HG02981 (cell line): ENCODE measurements around the gene G3BP2.
"Not testable (repeated sequence)": the region's sequence is repeated elsewhere in the genome, so short reads cannot be mapped to it uniquely, and the experiment has no call there.

Experiments
- ATAC-seq: cut with Tn5 transposase; IDR thresholded peaks from one replicate; pipeline ENCODE4 v1.9.1; 2021; ENCODE audit warnings: mild to moderate bottlenecking, moderate library complexity; ENCODE audit not compliant: unreplicated experiment

Gene G3BP2

DNA sequence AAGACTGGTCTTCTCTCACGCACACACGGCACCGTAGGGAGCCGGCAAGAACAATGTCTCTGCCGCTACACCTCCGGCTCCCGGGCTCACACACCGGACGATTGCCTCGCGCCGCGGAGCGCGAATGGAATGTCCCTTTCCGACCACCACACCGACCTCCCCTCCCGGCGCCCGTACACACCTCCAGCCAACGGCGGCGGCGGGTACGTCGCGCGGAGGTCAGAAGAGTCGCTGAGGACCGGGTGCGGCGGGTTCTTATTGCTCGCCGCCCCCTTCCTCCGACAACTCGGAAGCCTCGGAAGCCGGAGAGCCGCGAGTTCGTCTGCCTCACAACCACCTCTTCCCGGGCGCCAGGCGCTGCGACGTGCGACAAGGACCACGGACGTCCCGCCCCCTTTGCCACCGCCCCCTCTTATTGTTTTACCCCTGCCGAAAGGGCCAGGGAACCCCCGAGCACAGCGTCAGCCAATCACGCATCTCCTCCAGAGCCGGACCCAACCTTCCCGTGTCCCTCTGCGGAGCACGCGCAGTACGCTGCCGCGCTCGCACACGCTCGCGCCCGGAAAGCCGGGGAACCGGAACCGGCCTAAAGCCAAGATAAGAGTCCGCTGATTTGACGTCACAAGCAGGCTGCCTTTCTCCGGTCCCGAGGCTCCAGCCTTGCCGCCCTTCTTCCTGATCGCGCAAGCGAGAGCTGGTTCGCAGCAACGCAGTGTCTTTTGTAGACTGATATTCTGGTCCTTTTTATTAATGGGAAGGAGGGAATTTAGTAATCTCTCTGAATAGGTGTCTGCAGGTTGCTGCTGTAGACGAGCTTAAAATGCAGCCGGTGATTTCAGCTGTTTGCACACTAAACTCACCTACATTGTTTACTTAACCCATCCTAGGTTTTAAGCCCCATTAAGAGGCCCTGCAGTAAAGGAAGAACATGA lies at the start of gene G3BP2:
G3BP2 (minus strand) TSS at position 385 of the 932 bp plus-strand sequence. CDS start 11,386 bp downstream, outside the sequence.
- ATAC-seq = peak; percentile 92

DNA sequence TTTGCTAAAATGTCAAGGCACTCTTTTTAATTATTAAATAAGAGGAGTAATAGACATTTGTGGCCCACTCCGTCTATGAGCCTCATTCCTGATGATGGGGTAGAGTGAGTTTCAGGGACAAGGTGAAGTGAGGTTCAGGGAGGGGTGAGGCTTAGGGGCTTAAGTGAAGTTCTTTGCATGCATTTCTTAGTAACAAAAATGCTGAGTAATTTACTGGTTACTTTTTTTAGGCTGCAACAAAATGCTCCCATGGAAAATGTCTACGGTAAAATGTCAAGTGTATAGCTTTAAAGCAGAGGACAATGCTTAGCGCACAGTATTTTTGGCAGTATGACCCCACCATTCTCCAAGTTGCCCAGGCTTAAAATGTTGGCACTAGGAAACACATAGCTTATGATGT lies 49.2 kb upstream of the G3BP2 start:
- ATAC-seq = no peak

DNA sequence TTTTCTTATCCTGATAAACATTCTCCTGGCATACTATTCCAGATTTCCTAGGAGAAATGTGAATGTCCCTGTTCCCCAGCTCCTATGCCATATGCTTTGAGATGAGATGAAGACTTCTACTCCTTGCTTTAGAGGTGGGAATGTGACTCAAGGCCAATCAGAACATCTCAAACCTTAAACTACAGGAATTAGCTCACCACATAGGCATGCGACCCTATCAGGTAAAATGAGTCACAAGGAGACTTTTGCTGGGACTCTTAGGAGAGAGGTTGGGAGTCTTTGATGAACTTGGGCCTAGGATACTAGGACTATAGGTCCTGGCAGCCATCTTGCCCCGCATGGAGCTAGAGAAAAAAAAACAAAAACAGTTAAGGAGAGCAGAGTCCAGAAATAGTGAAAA lies 45.3 kb upstream of the G3BP2 start:
- ATAC-seq = no peak

DNA sequence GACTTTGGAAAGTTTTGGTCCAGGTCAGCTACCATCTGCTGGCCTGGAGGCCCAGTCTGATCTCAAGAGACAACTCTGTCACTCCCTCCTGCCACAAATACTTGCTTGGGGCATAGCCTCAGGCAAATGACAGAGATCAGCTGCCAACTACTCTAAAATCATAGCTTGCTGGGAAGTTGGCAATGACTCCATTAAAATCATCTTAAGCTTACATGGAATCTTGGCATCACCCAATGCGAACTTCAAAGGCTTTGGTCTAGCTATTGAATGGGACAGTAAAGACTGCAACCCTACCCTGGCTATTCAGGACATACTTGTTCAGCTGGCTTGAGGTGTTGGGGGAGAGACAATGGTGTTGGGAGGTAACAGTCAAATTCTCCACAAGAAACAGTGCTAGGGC lies 44.2 kb upstream of the G3BP2 start:
- no peak for ATAC-seq

DNA sequence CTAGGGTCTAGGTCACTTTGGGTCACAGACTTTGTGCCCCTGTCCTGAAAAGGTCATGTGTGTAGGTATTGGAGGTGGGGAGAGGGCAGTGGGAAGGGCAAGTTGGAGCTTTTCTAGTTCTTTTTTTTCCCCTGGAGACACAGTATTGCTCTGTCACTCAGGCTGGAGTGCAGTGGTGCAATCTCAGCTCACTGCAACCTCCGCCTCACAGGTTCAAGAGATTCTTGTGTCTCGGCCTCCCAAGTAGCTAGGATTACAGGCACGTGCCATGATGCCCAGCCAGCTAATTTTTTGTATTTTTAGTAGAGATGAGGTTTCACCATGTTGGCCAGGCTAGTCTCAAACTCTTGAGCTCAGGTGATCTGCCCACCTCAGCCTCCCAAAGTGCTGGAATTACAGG lies 42.8 kb upstream of the G3BP2 start:
- not testable (repeated sequence) for ATAC-seq

DNA sequence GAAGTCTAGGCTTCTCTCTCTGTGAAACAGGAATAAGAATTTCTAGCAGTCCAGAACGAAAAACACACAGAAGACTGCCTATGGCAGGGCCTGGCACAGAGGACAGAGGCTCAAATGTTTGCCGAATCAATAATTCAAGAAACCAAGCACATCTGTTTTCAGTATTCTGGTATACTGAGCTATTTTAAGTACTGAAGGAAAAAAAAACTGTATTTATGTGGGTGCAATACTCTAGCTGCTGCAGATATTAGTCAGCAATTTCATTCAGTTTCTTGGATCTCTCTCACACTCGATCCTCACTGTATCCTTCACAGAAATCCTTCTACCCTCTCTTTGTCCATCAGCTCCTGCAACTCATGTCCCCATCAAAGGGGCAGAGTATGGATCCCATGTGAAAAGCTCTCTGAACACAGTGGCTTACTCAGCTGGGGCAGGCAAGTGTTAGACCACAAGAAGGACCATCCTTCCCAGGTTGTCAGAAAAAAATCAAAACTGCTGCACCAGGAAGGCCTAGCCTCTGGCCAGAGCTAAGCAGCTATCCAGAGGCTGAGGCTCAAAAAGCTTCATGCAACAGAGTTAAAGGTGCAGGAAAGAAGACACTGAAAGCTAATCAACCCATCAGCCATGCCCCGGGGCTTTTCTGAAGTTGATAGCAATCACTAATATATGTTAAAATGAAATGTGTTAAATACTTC lies 42.0 kb upstream of the G3BP2 start:
- ATAC-seq = no peak

DNA sequence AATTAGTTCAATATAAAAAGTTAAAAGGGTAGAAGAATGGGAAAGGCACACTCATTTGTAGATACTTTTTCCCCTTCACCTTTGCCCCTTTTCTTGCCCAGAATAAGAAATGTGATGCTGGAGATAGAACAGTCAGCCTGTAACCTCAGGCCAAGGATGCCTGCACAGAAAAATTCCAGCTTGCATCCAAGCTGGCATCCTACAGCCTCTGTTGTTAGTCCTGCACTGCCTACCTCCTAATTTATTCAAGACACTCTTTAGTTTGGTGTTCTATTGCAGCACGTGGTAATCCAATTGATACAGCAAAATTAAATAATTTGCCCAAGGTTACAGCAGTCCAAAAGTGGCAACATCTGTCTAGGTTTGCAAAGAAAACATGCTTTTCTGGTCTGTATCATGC lies 41.5 kb upstream of the G3BP2 start:
- ATAC-seq = no peak

DNA sequence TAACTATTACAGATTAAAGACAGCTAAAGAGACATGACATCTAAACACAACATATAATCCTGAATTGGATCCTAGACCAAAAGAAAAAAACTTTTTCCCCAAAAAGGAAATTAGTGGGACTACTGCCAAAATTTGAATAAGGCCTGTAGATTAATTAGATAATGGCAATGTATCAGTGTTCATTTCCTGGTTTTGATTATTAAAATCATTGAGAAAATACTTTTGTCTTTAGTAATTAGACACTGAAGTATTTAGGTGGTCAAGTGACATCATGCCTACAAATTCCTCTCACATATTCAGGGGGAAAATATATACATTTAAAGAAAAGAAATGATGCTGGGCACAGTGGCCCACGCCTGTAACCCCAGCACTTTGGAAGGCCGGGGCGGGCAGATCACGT lies 40.8 kb upstream of the G3BP2 start:
- no peak for ATAC-seq

DNA sequence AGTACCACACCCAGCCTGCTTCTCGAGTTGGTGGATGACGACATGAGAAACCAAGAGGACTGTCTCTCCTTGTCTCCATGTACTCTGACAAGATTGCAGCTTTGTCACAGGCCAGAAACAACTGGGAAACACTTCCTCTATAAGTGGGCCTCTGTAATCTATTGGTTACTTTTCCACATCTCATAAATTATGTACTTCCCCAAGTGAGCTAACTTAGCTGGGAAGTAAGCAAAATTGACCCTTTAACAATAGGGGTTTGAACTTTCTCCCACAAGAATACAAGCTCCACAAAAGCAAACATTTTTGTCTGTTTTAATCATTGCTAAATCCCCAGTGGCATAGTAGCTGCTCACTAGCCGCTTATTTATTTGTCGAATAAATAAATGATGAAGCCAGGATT lies 37.0 kb upstream of the G3BP2 start:
- ATAC-seq = no peak

DNA sequence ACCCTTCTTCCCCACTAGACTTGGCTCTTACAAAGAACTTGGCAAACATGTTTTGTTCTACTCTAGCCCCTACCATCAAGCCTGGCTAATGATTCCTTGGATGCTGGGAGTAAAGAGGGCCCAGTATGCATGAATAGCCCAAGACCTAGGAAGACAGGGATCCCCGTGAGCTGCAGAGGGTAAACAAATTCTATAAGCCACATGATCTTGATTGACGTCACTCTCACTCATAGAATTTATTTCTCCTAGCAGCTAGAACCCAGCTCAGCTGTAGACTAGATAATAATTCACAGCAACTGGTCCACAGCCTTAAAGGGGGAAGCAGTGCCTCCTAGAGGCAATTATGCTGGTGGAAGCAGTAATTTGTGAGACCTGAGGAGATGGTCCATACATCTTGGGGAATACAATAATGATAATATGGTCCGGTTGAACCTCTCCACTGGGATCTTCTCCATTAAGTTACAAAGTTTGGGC lies 35.0 kb upstream of the G3BP2 start:
- ATAC-seq = peak; percentile 72

DNA sequence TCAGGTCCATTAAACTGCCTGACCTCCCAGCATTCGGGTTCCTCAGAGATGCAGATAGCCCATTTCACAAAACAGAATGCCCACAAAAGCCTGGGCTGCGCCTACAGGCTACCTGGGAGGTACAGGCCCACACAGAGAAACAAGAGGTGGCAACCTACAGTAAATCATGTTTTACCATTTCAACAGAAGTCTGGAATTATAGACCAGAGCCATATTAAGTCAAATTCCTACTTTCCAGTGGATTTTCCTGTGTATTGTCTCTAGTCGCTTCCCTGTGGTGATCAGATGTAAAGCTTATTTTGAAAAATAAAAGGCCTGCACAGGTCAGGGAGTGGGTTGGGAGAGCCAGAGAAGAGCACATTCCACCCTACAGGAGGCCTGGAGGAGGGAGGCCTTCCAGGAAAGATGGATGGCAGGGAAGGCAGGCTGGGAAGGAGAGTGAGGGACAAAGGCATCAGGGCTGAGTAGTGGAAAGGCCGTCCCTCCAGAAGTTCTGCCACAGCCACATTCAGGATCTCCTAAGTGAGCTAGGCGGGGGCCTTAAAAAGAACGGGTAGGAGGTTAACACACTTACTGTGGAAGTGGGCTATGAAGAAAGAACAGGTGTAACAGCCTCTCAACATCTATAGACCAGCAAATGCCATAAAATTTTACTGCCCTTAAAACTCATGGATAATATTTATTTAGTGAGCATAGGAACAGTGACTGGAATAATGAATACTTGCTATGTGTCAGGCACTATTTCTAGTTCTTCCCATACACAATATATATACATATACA lies 32.2 kb upstream of the G3BP2 start:
- ATAC-seq = no peak

DNA sequence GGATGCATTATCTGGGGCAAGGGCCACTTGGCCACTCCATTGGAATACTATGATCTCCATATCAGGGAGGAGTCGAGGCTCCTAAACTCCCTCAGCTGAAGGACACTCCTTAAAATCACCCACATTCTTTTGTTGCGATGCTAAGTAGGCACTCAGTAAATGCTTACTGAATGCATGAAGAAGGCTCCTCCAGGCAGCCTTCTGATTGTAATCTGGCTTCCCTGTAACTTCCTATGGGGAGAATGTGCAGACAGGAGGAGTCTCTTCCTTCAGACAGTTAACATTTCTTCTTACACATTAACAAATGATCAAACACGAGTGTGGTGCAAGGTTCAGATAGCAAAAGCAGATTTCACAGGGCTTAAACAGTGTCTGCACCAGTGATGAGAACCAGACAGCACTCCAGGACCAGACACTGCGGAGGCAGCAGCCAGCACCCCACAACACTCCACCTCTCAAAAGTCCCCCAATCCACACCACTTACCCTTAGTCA lies 29.8 kb upstream of the G3BP2 start:
- ATAC-seq = no peak

DNA sequence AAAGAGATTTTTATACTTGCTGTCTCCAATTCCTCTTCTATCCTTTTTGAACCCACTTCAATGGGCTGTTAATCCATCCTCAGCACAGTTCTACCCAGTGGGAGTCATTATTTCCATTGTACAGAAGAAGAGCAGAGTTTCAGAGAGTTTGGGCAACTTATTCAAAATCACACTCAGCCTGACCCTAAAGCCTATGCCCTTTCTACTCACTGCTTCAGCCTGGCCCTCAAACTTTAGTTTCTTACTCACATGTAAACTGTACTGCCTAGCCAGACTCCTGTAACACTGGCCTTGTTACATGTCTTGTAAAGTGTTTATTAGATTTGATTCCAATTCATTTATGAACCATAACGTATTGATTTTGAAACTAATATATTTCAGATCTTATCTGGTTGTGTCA lies 26.1 kb upstream of the G3BP2 start:
- ATAC-seq = no peak

DNA sequence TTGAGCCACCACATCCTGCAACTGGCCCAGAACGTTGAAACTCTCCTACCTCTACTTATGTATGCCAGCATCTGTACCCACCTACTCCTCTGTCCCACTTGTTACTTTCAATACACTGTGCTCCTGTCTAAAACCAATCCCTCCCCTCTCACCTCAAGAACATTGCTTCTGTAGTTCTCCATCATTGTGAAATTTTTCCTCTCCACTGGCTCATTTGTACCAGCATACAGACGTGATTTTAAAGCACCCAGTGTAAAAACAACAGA lies 25.7 kb upstream of the G3BP2 start:
- peak; percentile 40 for ATAC-seq

DNA sequence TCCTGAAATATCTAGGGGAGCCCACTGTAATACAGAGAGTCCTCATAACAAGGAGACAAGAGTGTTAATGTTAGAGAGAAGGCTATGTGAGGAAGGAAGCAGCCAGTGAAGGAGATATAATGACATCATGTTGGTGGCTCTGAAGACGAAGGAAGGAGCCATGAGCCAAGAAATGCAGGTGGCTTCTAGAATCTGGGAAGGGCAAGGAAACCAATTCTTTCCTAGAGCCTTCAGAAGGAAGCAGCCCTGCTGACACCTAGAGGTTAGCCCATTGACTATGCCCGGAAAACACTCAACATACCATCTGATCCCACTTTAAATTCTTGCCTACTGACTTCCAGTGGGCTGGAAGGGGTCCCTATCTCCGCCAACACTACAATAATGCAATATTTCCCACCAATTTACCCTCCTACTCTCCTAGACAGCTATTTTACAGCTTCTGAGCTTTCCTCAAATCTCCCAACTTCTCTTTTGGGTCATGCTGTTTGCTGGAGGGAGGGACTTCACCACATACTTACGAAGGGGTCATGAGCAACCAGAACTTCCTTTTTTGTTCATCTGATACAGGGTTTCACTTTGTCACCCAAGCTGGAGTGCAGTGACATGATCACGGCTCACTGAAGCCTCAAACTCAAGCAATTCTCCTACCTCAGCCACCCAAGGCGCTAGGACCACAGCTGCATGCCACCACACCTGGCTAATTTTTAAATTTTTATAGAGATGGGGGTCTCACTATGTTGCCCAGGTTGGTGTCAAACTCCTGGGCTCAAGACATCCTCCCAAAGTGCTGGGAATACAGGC lies 25.2 kb upstream of the G3BP2 start:
- peak; percentile 95 for ATAC-seq

DNA sequence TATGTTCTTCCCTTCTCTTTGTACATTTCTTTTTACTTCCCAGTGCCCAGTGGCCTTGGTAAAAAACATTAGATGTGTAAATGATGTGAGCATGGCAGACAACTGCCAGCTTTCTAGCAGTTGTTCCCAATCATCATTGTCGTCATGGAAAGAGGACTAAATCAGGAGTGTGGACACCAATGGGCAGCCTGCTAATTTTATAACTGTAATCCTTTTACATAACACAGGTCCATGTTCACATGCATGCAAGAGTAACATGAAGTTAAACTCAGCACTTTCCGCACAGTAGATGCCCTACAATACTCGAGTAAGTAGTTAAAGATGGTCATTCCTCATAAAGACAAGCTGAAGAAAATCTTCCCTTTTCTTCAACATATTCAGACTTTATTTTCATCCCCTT lies 23.4 kb upstream of the G3BP2 start:
- no peak for ATAC-seq

DNA sequence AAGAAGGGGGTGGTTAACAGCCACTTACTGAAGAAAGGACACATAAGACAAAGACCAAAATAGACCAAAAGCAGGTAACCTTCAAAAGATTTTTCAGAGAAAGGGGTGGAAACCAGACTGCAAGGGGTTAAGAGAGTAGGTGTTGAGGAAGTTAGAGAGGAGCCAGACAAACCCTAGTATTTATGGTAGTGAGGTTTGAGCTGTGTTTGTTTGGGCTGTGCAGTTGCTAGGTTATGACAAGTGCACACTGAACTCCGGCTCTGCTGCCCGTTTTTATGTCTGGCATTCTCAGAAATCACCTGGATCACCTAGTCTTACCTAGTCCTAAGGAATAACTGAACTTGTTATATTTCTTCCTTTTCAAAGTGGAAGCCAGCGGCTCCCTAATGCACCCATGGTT lies 22.9 kb upstream of the G3BP2 start:
- ATAC-seq = peak; percentile 40

DNA sequence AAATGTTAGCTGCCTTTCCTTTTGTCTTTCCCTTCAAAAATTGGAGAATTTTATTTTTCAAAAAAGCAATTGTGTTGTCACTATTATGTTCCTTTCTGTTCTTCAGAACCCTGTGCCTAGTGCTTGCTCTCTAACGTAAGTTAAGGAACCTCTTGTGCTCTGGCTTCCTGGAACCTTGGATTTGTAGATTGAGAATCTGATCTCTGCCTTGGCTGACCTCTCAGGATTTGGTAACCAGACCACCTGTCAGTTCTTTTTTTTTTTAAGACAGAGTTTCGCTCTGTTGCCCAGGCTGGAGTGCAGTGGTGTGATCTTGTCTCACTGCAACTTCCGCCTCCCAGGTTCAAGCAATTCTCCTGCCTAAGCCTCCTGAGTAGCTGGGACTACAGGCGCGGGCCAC lies 18.9 kb upstream of the G3BP2 start:
- ATAC-seq = not testable (repeated sequence)

DNA sequence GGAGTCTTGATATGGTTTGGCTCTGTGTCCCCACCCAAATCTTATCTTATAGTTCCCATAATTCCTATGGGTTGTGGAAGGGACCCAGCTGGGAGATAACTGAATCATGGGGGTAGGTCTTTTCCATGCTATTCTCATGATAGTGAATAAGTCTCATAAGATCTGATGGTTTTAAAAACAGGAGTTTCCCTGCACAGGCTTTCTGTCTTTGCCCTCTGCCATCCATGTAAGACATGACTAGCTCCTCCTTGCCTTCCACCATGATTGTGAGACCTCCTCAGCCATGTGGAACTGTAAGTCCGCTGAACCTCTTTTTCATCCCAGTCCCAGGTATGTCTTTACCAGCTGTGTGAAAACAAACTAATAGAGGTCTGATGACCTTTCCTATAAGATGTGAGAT lies 13.9 kb upstream of the G3BP2 start:
- not testable (repeated sequence) for ATAC-seq

DNA sequence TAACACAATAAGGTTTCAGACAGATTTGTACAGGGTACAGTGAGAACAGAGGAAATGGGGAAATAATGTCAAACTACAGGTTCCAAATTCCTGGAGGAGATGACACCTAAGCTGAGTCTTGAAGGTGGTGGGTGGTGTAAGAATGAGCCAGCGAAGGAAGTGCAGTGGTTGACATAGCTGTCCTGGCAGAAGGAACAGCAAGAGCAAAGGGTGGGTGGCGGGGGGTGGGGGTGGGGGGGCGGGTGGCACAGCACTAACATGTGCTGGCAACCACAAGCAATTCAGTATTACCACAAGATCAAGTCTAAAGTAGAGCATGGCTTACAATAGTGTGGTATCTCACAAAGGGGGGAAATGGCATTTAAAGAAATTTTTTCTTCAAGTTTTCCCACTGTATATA lies 13.1 kb upstream of the G3BP2 start:
- ATAC-seq = no peak
